Stimulated activated CD4-positive, alpha-beta T cell treated with anti-CD3 and anti-CD28 coated beads, Interleukin-4, amount 100 ng/mL, for 24 hours (primary cell): ENCODE data around the gene TAMALIN.

Source experiments
- DNase-seq: peaks from one replicate; pipeline ENCODE4 v3.0.0-alpha.2; 2020

The TAMALIN gene

DNA sequence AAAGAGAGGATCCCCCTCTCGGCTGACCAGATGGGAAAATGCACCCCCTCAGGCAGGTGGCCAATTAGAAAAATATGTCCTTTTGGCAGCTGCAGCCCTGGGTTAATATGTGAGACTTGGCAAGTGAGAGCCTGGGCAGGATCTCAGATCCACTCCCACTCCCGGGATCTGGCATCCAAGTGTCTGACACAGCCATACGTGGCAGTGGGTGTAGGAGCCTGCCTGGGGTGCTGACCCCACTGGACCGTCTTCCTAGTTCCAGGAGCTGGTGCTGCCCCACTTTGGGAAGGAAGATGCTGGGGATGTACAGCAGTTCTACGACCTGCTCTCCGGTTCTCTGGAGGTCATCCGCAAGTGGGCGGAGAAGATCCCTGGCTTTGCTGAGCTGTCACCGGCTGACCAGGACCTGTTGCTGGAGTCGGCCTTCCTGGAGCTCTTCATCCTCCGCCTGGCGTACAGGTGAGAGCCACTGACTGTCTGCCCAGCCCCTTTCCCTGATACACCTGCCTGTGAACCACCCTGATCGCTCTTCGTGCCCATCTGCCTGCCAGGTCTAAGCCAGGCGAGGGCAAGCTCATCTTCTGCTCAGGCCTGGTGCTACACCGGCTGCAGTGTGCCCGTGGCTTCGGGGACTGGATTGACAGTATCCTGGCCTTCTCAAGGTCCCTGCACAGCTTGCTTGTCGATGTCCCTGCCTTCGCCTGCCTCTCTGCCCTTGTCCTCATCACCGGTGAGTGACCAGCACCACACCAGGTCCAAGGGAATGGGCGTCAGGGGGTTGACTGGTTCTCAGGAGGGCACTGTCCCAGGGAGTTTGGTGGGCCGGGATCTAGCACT is 50.3 kb downstream of the TAMALIN start:
- DNase-seq, result no peak

DNA sequence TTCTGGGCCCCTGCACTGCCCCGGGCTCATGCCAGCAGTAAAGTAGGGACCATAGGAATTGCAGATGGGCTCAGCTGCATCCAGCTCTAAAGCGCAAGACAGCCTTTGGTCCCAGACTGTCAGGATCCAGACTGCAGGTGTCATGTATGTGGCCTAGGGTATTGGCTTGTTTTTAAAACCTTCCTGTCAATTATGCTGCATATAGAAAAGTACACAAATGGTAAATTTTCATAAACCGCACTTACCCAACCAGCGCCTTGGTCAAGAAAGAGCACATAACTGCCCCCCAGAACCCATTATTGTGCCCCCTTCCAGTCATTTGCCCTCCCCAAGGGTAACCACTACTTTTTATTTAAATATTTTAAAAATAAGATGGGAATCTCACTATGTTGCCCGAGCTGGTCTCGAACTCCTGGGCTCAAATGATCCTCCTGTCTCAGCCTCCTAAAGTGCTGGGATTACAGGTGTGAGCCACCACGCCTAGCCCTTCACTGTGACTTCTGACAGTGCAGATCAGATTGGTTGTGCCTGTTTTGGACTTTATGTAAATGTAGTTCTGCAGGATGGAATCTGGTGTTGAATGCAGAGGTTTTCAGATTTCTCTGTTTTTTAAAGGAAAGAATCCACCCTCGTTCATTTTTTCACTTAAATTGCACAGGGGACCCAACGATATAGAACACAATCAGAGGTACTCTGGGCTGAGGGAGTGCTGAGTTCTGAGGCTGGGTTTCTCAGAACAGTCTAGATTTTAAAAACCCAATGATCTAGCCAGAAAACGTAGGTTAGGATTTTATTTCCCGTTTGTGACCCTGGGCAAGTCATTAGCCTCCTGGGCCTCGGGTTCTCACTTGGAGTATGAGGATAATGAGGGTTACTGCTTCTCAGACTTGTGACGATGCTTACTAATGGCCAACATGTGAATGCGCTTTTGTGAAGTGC is 51.2 kb downstream of the TAMALIN start:
- no peak for DNase-seq

DNA sequence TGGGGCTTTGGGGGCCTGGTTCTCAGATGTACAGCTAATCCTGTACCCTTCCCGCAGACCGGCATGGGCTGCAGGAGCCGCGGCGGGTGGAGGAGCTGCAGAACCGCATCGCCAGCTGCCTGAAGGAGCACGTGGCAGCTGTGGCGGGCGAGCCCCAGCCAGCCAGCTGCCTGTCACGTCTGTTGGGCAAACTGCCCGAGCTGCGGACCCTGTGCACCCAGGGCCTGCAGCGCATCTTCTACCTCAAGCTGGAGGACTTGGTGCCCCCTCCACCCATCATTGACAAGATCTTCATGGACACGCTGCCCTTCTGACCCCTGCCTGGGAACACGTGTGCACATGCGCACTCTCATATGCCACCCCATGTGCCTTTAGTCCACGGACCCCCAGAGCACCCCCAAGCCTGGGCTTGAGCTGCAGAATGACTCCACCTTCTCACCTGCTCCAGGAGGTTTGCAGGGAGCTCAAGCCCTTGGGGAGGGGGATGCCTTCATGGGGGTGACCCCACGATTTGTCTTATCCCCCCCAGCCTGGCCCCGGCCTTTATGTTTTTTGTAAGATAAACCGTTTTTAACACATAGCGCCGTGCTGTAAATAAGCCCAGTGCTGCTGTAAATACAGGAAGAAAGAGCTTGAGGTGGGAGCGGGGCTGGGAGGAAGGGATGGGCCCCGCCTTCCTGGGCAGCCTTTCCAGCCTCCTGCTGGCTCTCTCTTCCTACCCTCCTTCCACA is 52.0 kb downstream of the TAMALIN start:
- no peak for DNase-seq

DNA sequence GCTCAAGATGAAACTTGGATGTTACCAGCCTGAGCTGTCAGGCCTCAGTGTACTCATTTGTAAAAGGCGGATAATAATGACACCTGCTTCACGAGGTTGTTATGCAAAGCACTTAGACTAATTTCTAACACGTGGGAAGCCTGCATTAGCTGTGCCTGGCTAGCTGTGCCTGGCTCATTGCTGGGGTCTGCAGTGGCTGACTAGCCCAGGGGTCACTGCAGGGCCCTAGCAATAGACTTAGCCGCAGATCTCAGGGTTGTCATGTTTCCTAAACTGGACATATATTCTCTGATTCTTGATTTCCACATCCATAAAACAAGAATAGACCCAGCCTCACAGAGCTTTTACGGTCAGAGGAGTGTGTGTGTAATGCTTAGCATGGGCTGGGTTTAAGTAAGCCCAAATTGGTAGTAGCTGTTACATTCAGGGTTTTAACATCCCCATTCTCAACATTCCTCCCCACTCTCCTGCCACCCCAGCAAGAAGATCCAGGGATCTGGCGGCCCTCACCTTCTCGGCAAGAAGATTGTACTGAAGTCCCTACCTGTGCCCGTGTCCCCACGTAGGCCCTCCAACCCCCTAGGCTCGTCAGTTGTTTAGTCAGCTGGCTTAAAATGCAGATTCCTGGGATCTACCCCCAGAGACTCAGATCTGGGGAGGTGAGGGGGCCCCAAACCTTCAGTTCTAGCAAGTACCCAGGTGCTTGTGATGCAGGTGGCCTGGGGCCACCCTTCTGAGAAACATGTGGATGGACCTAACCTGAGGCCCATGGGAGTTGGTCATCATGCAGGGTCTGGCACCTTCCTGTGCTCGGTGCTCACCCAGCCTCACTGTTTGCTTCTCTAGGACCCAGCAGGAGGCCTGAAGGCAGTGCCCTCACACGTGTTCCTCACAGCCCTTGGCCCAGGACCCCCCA is 53.1 kb downstream of the TAMALIN start:
- no peak for DNase-seq

DNA sequence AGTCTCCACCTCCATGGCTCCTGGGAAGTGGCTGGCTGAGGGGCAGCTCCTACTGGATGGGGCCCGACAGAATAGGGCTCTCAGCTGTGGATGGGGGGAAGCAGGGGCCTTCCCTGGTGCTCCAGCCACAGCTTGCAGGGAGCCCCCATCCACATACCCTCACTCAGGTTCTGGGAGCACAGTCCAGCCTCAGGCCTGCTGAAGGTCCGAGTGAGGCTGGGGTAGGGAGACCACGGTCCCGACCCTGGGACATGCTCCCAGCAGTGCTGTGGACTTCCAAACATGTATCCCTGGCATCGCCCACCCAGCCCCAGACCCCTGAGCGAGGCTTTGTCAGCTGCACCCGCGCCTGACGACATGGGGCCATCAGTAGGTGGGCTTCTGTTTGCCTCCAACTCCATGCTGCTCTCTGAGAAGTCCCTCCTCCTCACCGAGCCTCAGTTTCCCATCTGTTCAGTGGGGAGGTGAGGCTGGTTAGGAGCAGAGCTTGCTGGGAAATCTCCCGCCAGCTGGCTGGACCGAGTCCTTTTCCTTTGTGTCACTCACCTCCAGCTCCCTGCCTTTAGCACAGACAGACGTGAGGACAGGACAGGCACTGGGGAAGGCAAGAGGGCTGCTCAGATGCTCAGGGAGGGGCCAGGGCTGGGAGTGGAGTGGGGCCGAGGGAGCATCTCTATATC is 53.9 kb downstream of the TAMALIN start:
- no peak for DNase-seq

DNA sequence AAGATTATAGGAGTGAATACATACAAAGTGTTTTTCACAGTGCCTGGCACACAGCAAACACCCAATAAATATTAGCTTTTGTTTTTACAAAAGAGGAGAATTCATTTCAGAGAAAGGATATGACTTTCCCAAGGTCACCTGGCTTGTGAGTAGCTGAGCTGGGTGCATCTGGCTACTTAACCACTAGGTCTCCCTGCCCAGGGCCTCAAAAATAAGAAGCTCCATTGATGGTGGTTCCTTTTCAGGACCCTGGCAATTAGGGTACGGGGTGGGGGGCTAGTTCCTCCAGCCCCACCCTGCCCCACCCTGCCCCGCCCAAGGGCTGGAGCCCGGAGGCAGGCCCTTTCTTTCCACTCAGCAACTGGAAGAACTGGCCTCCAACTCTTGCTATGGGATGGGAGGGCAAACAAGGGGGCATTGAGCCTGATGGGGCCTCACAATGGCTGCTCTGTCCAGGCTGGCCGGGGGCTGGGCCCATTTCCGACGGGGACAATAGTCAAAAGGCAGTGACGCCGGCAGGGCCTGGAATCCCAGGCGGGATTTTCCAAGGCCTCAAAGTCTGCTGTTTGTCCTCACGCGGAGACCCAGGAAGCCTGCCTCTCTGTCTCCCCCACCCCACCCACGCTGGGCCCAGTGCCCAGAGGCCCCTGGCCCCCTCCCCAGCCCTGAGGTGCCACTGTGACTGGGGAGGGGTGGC is 54.9 kb downstream of the TAMALIN start:
- no peak for DNase-seq

DNA sequence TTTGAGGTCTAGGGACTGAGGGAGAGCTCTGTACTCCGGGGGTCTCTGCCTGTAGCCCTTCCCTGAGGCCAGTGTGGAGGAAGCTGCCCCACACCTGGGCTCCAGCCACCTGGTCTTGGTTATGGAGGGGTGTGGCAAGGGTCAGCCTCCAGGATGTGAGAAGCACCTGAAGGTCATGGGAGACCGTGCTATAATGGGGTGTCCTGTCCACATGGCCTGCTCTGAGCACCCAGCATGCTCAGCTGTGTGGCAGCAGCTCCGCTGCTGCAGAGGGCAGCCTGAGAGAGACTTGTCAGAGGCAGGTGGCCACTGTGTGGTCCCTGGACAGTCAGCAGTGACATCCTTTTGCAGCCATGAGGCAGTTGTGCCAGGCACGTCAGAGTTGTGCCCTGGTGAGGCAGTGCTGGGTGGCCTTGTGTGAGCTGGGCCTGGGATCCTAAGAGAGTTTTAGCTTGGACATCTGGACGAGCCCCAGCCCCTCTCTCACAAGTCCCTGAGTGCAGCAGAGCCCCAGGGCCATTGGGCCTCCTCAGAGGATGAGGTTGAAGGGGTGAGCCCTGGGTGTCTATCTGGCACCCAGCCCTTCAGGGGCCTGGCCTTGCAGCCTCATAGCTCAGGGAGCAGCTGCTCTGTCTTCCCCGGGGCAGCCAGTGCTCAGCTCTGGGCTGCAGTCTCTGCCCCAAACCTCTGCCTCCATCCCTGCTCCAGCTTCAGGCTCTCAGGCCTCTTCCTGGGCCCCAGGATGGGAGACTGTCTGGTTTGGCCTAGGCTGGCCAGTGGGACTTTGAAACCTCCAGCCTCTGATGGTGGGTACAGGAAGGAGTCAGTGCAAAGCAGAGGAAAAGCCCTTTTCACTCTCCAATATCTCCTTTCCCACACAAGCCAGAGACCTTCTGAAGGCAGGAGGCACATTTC is 55.7 kb downstream of the TAMALIN start:
- no peak for DNase-seq

DNA sequence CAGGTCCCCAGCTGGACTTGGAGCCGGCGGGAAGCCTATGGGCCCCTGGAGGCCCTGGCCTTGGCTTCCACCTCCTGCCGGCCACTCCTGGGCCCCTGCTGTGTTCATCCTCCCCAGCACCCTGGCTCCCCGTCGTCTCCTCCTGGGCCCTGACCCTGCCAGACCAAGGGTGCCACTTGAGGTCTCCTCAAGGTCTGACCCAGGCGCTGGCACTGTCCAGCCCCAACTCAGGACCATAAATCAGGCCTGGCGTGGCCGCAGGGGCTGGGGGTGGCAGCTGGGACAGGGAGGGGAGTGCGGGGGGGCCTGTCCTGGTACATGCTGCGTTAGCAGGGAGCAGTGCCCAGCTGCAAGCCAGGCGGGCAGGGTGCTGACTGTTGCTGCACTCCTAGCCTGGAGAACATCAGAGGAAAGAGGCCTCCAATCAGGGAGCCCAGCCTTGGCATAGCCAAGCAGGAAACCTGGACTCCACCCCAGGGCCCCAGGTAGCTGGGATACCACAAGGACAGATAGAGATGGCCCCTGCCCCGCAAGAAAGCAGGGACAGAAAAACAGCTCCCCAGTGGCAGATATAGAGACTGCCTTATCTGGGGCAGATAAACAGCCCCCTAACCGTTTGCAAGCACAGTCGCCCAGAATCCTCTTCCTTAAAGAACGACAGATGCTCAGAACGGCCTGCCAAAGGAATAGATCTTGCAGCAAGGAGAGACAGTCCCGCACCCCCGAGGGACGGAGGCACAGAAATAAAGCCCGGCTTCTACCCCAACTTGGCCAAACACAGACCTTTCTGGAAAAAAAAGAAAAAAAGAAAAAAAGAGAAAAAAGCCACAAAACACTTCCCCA is 56.6 kb downstream of the TAMALIN start:
- no peak for DNase-seq

DNA sequence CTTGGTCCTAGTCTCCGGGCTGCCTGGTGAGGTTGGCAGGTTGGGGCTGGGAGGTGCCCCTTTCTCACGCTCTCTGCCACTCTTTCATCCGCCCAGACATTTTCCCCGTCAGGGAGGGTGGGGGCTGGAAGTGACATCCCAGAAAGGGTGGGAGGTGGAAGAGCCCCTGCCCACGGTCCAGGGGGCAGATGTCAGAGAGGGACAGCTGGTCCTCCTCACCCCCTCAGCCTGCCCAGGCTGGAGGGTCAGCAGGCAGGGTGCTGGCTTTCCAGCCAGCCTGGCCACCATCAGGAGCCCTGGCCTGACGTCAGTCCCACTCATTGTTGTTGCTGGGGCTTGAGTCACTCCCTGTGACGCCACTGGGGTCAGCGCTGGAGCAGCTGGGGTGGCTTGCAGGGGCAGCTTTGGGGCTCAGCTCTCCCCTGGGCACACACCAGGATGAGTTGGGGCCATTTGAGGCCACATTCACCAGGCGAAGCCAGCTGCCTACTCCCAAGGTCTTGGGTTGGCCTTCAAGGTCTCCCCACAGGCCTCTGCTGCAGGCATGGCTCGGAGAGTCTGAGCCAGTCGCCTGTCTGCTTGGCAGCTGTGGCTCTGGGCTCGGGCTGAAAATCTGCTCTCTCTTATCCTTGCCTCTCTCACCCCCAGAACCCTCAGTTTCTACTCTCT is 57.4 kb downstream of the TAMALIN start:
- no peak for DNase-seq
